ENCODE data around the gene CD300LF.

DNA sequence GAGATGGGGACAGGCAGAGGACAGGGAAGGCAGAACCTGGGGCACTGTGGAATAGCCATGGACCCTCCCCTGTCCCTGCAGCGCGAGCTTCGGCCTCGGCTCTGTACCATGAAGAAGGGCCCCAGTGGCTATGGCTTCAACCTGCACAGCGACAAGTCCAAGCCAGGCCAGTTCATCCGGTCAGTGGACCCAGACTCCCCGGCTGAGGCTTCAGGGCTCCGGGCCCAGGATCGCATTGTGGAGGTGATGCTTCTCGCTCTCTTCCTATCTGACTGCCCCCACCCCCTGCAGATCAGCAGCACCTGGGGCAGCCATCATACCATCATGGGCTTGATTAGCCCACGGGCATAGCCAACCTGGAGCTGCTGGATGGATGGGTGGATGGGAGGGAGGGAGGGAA lies 49.2 kb upstream of the CD300LF start:
- TF ChIP-seq, protein P1, sequence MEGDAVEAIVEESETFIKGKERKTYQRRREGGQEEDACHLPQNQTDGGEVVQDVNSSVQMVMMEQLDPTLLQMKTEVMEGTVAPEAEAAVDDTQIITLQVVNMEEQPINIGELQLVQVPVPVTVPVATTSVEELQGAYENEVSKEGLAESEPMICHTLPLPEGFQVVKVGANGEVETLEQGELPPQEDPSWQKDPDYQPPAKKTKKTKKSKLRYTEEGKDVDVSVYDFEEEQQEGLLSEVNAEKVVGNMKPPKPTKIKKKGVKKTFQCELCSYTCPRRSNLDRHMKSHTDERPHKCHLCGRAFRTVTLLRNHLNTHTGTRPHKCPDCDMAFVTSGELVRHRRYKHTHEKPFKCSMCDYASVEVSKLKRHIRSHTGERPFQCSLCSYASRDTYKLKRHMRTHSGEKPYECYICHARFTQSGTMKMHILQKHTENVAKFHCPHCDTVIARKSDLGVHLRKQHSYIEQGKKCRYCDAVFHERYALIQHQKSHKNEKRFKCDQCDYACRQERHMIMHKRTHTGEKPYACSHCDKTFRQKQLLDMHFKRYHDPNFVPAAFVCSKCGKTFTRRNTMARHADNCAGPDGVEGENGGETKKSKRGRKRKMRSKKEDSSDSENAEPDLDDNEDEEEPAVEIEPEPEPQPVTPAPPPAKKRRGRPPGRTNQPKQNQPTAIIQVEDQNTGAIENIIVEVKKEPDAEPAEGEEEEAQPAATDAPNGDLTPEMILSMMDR (IDR thresholded peaks at IDR 0.05 in 8 of 11, conservative IDR thresholded peaks at IDR 0.05 in 3 of 11), result no peak
- no peak for TF ChIP-seq POLR2AphosphoS5 (IDR thresholded peaks at IDR 0.05)
